ENCODE data around the gene ZC3H12C.

DNA sequence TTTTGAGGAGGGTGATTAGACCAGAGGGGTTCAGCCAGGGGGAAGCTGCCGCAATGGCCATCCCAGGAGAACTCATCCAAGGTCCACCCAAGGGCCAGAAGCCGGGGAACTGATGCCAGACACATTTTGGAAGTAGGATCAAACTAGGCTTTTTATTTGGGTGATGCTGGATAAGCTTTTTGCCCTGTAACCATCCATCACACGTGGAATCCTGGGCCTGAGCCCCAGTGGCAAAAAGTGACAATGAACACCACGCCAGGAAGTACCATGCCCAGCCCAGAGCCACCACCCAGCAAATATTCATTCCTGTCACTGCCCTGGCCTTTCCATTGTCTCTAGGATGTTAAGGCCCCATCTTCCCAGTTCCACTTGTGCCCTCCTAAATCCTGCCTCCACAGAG, 85.9 kb downstream of the ZC3H12C start:
- TF ChIP-seq CTCF (IDR thresholded peaks at IDR 0.05; ENCODE audit: low read depth, low read length): no peak
- TF ChIP-seq POLR2A (IDR thresholded peaks at IDR 0.05; ENCODE audit: extremely low read depth, insufficient read length): no peak
- no peak for TF ChIP-seq MYC (IDR thresholded peaks at IDR 0.05; ENCODE audit: low read depth, low read length)
- TF ChIP-seq, protein P1, sequence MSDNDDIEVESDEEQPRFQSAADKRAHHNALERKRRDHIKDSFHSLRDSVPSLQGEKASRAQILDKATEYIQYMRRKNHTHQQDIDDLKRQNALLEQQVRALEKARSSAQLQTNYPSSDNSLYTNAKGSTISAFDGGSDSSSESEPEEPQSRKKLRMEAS (IDR thresholded peaks at IDR 0.05; ENCODE audit: low read depth, low read length): no peak
